AG09319 (cell line): ENCODE data around the gene CHODL.

Source experiments
- DNase-seq: peaks from one replicate; pipeline ENCODE4 v3.0.0-alpha.2; 2010; ENCODE audit warnings: low read depth; ENCODE audit errors: extremely low read depth
- CTCF ChIP-seq: IDR thresholded peaks from 2 replicates; pipeline ENCODE4 v1.5.1; 2011; ENCODE audit warnings: low read depth, mild to moderate bottlenecking, inconsistent platforms, low read length, moderate library complexity

The CHODL gene

GRCh38 chr21:18275781-18276180 is 31.1 kb downstream of the CHODL start:
- no peak for TF ChIP-seq CTCF
- no peak for DNase-seq

GRCh38 chr21:18285379-18285778 is 40.7 kb downstream of the CHODL start:
- TF ChIP-seq CTCF, result no peak
- no peak for DNase-seq

GRCh38 chr21:18289876-18290275 is 45.2 kb downstream of the CHODL start:
- TF ChIP-seq CTCF, result no peak
- no peak for DNase-seq

GRCh38 chr21:18294100-18294499 is 49.5 kb downstream of the CHODL start:
- DNase-seq, result no peak
- TF ChIP-seq CTCF, result no peak

- TF ChIP-seq CTCF, result no peak
- no peak for DNase-seq
Observed at GRCh38 chr21:18298228-18298627, 53.6 kb downstream of the CHODL start.
